ENCODE results near the gene SEBOX. TPM values are rescaled to one million over a fixed set of nuclear protein-coding genes. Genes with fewer than 3 reads are reported as not detected.

SEBOX gene
- polyA plus RNA-seq, 2 of the 4 experiments (the other 2 are of a cell fraction), result not detected

DNA sequence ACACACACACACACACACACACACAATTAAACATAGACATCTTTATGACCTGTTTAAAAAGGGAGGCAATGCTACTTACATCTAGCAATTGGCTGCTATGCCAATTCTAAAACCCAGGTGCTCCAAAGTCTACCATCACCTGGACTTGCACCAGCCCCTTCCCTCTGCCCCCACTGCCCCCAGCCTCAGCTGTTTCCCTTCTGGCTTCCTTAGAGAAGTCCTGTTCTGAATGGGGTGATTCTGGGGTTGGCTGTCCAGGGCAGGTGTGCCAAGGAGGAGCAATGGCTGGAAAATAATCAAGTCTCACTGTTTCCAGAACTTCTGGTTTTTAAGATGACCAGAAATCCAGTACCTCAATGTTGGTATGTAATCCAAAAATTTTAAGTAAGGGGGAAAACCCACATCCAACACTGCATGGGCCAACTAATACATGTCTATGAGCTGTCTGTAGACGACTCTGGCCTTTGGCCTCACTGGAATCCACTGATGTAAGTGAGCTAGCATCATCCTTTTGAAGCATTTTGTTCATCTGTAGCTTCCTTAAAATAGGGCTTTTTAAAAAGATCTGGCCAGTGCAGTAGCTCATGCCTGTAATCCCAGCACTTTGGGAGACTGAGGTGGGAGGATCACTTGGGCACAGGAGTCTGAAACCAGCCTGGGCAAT lies 31.8 kb downstream of the SEBOX start (continued):
- TF ChIP-seq ZSCAN20 (CRISPR knock-in tag; IDR thresholded peaks at IDR 0.05) (no peak), KDM5A (IDR thresholded peaks at IDR 0.05) (no peak), CBX8 (IDR thresholded peaks at IDR 0.05) (no peak), RAD21 (conservative IDR thresholded peaks at IDR 0.05 in 1 of 2, IDR thresholded peaks at IDR 0.05 in 1 of 2) (no peak), POLR2A (IDR thresholded peaks at IDR 0.05; ENCODE audit: low read length) (no peak), ZFP36 (IDR thresholded peaks at IDR 0.05; ENCODE audit: borderline replicate concordance, partially characterized antibody) (no peak)
- TF ChIP-seq, protein P1, sequence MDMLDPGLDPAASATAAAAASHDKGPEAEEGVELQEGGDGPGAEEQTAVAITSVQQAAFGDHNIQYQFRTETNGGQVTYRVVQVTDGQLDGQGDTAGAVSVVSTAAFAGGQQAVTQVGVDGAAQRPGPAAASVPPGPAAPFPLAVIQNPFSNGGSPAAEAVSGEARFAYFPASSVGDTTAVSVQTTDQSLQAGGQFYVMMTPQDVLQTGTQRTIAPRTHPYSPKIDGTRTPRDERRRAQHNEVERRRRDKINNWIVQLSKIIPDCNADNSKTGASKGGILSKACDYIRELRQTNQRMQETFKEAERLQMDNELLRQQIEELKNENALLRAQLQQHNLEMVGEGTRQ (IDR thresholded peaks at IDR 0.05), result no peak
- TF ChIP-seq, protein P2, sequence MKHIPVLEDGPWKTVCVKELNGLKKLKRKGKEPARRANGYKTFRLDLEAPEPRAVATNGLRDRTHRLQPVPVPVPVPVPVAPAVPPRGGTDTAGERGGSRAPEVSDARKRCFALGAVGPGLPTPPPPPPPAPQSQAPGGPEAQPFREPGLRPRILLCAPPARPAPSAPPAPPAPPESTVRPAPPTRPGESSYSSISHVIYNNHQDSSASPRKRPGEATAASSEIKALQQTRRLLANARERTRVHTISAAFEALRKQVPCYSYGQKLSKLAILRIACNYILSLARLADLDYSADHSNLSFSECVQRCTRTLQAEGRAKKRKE (CRISPR knock-in tag; IDR thresholded peaks at IDR 0.05; ENCODE audit: low read depth), result no peak

DNA sequence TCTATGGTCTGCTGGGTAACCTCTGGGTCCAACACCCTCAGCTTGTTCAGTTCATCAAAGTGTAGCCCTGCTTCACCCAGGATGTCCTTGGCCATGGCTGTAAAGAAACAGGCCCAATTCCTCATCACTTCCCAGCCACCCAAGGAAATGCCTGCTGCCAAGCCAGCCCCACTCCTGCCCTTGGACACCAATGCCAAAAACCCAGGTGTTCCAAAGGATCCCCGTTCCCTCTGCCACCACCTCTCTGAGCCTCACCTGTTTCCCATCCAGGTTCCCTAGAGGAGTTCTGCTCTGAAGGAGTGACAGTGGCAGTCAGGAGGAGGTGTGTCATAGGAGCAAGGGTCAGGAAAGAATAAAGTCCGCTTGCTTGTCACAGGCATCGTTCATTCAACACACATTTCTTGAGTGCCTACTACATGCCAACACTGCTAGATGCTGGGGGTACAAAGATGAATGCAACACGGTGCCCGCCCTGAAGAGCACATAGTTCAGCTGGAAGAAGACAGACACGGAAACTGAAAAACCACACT lies 33.0 kb downstream of the SEBOX start:
- Histone ChIP-seq H3K9me3 (no peaks in the 10 kb centered on the region), H3K4me1 (peaks cover 16% of the 10 kb centered on the region), H3K4me2 (no peak overlapping the region), H3K27ac (no peak overlapping the region), H3K4me3 (no peak overlapping the region)
- ATAC-seq (no peak), FAIRE-seq (no peak), DNase-seq (ENCODE audit: low read depth in 1 of 2, low spot score in 1 of 2) (no peak)
- TF ChIP-seq MYC (IDR thresholded peaks at IDR 0.05; ENCODE audit: borderline replicate concordance, low read length) (no peak), CBX8 (IDR thresholded peaks at IDR 0.05) (no peak), ZFP36 (IDR thresholded peaks at IDR 0.05; ENCODE audit: borderline replicate concordance, partially characterized antibody) (no peak), ZC3H11A (IDR thresholded peaks at IDR 0.05) (no peak), ZSCAN20 (CRISPR knock-in tag; IDR thresholded peaks at IDR 0.05) (no peak), EHF (CRISPR knock-in tag; IDR thresholded peaks at IDR 0.05) (no peak), HDAC2 (IDR thresholded peaks at IDR 0.05) (no peak), PHF8 (IDR thresholded peaks at IDR 0.05; ENCODE audit: borderline replicate concordance, low read depth) (no peak), MAZ (IDR thresholded peaks at IDR 0.05; ENCODE audit: borderline replicate concordance, low read depth, low read length) (no peak), KDM5A (IDR thresholded peaks at IDR 0.05) (no peak), CHD2 (IDR thresholded peaks at IDR 0.05; ENCODE audit: low read length, partially characterized antibody) (no peak), RCOR1 (IDR thresholded peaks at IDR 0.05; ENCODE audit: low read depth, low read length) (no peak), NPAS2 (CRISPR knock-in tag; IDR thresholded peaks at IDR 0.05; ENCODE audit: borderline replicate concordance) (no peak), HOXA7 (CRISPR knock-in tag; IDR thresholded peaks at IDR 0.05) (no peak), ESRRA (IDR thresholded peaks at IDR 0.05; ENCODE audit: borderline replicate concordance, low read length) (no peak), RAD21 (conservative IDR thresholded peaks at IDR 0.05 in 1 of 2, IDR thresholded peaks at IDR 0.05 in 1 of 2) (no peak)
- TF ChIP-seq, protein P3, sequence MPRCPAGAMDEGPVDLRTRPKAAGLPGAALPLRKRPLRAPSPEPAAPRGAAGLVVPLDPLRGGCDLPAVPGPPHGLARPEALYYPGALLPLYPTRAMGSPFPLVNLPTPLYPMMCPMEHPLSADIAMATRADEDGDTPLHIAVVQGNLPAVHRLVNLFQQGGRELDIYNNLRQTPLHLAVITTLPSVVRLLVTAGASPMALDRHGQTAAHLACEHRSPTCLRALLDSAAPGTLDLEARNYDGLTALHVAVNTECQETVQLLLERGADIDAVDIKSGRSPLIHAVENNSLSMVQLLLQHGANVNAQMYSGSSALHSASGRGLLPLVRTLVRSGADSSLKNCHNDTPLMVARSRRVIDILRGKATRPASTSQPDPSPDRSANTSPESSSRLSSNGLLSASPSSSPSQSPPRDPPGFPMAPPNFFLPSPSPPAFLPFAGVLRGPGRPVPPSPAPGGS (IDR thresholded peaks at IDR 0.05), result no peak
- TF ChIP-seq, protein P4, sequence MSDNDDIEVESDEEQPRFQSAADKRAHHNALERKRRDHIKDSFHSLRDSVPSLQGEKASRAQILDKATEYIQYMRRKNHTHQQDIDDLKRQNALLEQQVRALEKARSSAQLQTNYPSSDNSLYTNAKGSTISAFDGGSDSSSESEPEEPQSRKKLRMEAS (IDR thresholded peaks at IDR 0.05), result no peak
- TF ChIP-seq, protein P2 (CRISPR knock-in tag; IDR thresholded peaks at IDR 0.05; ENCODE audit: low read depth), result no peak
- TF ChIP-seq, protein P5, sequence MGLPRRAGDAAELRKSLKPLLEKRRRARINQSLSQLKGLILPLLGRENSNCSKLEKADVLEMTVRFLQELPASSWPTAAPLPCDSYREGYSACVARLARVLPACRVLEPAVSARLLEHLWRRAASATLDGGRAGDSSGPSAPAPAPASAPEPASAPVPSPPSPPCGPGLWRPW (IDR thresholded peaks at IDR 0.05), result no peak
- POLR2A ChIA-PET, result interaction anchor here (0.5 kb wide), 1 partner anchor 36 kb away, joined by 3 read pairs; no protein-coding TSS in a partner anchor
- CTCF ChIA-PET, result interaction anchor here (0.6 to 7.0 kb wide), 4 partner anchors 11 to 114 kb away, joined by 3 to 39 read pairs (median 4); partner anchors contain the start of gene TMEM97
- 88% methylated on average over 6 of the region's 6 CpGs for WGBS (ENCODE audit: missing lambda C conversion rate)

Data from A549 (cell line).